HG03354 (cell line): ENCODE data around the gene ERVFRD-1.

Experiments used
- ATAC-seq: cut with Tn5 transposase; IDR thresholded peaks from one replicate; pipeline ENCODE4 v1.9.1; 2021; ENCODE audit warnings: mild to moderate bottlenecking; ENCODE audit not compliant: unreplicated experiment, poor library complexity, severe bottlenecking

The ERVFRD-1 gene

GRCh38 chr6:11062083-11062482, 49.4 kb downstream of the ERVFRD-1 start:
- ATAC-seq: no peak

GRCh38 chr6:11058406-11058805, 53.1 kb downstream of the ERVFRD-1 start:
- no peak for ATAC-seq

GRCh38 chr6:11056871-11057270, 54.7 kb downstream of the ERVFRD-1 start:
- no peak for ATAC-seq

GRCh38 chr6:11055127-11055627, 56.3 kb downstream of the ERVFRD-1 start:
- ATAC-seq: no peak

- ATAC-seq: no peak
These were observed 56.8 kb downstream of the ERVFRD-1 start for GRCh38 chr6:11054722-11055121.

- ATAC-seq: no peak
These were observed 58.2 kb downstream of the ERVFRD-1 start for GRCh38 chr6:11053307-11053706.
